ENCODE data around the gene MATR3. TPM values are rescaled to one million over a fixed set of nuclear protein-coding genes. Genes with fewer than 3 reads are reported as not detected.

The MATR3 gene
- total and polyA plus RNA-seq, 4 donors: 38.4 to 111 (median 69.7) TPM

DNA sequence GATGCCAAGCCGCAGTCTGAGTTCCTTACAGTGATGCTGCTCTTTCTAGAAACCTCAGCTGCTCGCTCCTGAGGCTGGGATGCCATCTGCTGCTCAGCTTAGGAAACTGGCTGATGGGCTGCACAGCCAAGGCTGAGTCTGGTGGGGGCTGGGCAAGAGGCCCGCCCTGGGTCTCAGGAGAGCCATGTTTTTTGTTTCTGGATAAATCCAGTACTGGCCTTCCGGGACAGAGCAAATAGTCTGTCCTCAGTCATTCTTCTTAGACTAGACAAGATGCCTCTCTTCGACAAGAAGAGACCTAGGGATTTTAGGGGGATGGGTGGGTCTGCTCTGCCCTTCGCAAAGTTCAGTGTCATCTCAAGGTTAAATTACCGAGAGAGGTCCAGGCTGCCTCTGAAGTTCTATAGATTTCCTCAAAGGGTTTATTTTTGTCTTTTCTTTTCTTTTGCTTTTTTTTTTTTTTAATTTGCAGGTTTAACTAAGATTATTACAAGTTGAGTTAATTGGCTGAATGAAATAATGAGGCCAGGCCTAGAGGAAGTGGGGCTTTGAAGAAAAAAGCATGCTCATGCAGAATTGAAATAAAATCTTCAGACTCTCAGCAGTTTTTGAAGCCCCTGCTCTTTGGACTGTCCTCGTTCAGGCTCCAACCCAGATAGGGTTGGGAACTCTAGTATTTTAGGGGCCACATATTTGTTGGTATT lies 30.6 kb upstream of the MATR3 start:
- no peaks in the 10 kb centered on the region for H3K9me3 ChIP-seq (ENCODE audit: control insufficient read depth in 4 of 4, low read length in 3 of 4)
- H3K4me1 ChIP-seq (ENCODE audit: control insufficient read depth in 4 of 4, insufficient read depth in 4 of 4, low read length in 3 of 4): peaks cover 0 to 2% (median 1%) of the 10 kb centered on the region in 4 donors
- TF ChIP-seq, protein P1, sequence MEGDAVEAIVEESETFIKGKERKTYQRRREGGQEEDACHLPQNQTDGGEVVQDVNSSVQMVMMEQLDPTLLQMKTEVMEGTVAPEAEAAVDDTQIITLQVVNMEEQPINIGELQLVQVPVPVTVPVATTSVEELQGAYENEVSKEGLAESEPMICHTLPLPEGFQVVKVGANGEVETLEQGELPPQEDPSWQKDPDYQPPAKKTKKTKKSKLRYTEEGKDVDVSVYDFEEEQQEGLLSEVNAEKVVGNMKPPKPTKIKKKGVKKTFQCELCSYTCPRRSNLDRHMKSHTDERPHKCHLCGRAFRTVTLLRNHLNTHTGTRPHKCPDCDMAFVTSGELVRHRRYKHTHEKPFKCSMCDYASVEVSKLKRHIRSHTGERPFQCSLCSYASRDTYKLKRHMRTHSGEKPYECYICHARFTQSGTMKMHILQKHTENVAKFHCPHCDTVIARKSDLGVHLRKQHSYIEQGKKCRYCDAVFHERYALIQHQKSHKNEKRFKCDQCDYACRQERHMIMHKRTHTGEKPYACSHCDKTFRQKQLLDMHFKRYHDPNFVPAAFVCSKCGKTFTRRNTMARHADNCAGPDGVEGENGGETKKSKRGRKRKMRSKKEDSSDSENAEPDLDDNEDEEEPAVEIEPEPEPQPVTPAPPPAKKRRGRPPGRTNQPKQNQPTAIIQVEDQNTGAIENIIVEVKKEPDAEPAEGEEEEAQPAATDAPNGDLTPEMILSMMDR (IDR thresholded peaks at IDR 0.05; ENCODE audit: low read depth, low read length, missing input control): peak; percentile 84
- TF ChIP-seq HNF4A (conservative IDR thresholded peaks at IDR 0.05): peak in 1 of 2 donors; percentile 41
- TF ChIP-seq ATF3 (IDR thresholded peaks at IDR 0.05): no peak
- peak in 1 of 2 donors; percentile 50 for TF ChIP-seq RXRA (IDR thresholded peaks at IDR 0.05)
- peak; percentile 99 for TF ChIP-seq RAD21 (IDR thresholded peaks at IDR 0.05)
- no peak for TF ChIP-seq FOXA1 (IDR thresholded peaks at IDR 0.05)
- no peak overlapping the region for H3K27ac ChIP-seq (ENCODE audit: low read depth in 1 of 2, low read length in 2 of 2)
- no peaks in the 10 kb centered on the region for H3K36me3 ChIP-seq (ENCODE audit: control insufficient read depth in 4 of 4, insufficient read depth in 3 of 4, low read depth in 1 of 4, low read length in 3 of 4)
- no peak overlapping the region for H3K4me3 ChIP-seq (ENCODE audit: low read depth in 1 of 3, low read length in 3 of 3)
- H3K27me3 ChIP-seq (ENCODE audit: control insufficient read depth in 4 of 4, insufficient read depth in 4 of 4, low read length in 3 of 4): no peaks in the 10 kb centered on the region
- H3K9ac ChIP-seq (ENCODE audit: low read depth in 1 of 2, low read length in 2 of 2): no peak overlapping the region
- DNase-seq (ENCODE audit: low spot score): peak; percentile 62
- WGBS: 41% methylated on average over 8 of the region's 8 CpGs

- H3K36me3 ChIP-seq (ENCODE audit: control insufficient read depth in 4 of 4, insufficient read depth in 3 of 4, low read depth in 1 of 4, low read length in 3 of 4): no peaks in the 10 kb centered on the region
- H3K27me3 ChIP-seq (ENCODE audit: control insufficient read depth in 4 of 4, insufficient read depth in 4 of 4, low read length in 3 of 4): no peaks in the 10 kb centered on the region
- no peak for DNase-seq (ENCODE audit: low spot score)
- H3K27ac ChIP-seq (ENCODE audit: low read depth in 1 of 2, low read length in 2 of 2): no peak overlapping the region
- no peak for TF ChIP-seq SP1 (IDR thresholded peaks at IDR 0.05)
- no peak for TF ChIP-seq MAX (IDR thresholded peaks at IDR 0.05)
- no peak for TF ChIP-seq FOXA1 (IDR thresholded peaks at IDR 0.05)
- TF ChIP-seq TAF1 (conservative IDR thresholded peaks at IDR 0.05): no peak
- no peak for TF ChIP-seq FOXA2 (IDR thresholded peaks at IDR 0.05)
- TF ChIP-seq HNF4G (IDR thresholded peaks at IDR 0.05): no peak
- TF ChIP-seq GABPA (IDR thresholded peaks at IDR 0.05 in 1 of 2, conservative IDR thresholded peaks at IDR 0.05 in 1 of 2): no peak
- no peak for TF ChIP-seq EGR1 (IDR thresholded peaks at IDR 0.05; ENCODE audit: low read depth in 2 of 2)
- no peak for TF ChIP-seq ATF3 (IDR thresholded peaks at IDR 0.05)
- TF ChIP-seq, protein P1 (IDR thresholded peaks at IDR 0.05; ENCODE audit: low read depth, low read length, missing input control): no peak
- TF ChIP-seq NR2F2 (IDR thresholded peaks at IDR 0.05): no peak
- TF ChIP-seq, protein P2, sequence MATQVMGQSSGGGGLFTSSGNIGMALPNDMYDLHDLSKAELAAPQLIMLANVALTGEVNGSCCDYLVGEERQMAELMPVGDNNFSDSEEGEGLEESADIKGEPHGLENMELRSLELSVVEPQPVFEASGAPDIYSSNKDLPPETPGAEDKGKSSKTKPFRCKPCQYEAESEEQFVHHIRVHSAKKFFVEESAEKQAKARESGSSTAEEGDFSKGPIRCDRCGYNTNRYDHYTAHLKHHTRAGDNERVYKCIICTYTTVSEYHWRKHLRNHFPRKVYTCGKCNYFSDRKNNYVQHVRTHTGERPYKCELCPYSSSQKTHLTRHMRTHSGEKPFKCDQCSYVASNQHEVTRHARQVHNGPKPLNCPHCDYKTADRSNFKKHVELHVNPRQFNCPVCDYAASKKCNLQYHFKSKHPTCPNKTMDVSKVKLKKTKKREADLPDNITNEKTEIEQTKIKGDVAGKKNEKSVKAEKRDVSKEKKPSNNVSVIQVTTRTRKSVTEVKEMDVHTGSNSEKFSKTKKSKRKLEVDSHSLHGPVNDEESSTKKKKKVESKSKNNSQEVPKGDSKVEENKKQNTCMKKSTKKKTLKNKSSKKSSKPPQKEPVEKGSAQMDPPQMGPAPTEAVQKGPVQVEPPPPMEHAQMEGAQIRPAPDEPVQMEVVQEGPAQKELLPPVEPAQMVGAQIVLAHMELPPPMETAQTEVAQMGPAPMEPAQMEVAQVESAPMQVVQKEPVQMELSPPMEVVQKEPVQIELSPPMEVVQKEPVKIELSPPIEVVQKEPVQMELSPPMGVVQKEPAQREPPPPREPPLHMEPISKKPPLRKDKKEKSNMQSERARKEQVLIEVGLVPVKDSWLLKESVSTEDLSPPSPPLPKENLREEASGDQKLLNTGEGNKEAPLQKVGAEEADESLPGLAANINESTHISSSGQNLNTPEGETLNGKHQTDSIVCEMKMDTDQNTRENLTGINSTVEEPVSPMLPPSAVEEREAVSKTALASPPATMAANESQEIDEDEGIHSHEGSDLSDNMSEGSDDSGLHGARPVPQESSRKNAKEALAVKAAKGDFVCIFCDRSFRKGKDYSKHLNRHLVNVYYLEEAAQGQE (IDR thresholded peaks at IDR 0.05): no peak
- TF ChIP-seq JUND (IDR thresholded peaks at IDR 0.05): no peak
- no peak overlapping the region for H3K4me3 ChIP-seq (ENCODE audit: low read depth in 1 of 3, low read length in 3 of 3)
- 82% methylated on average over 1 of the region's 1 CpG for WGBS
- peaks cover 0 to 2% (median 1%) of the 10 kb centered on the region in 4 donors for H3K4me1 ChIP-seq (ENCODE audit: control insufficient read depth in 4 of 4, insufficient read depth in 4 of 4, low read length in 3 of 4)
- H3K9me3 ChIP-seq (ENCODE audit: control insufficient read depth in 4 of 4, low read length in 3 of 4): no peaks in the 10 kb centered on the region
- no peak overlapping the region for H3K9ac ChIP-seq (ENCODE audit: low read depth in 1 of 2, low read length in 2 of 2)
Observed at GRCh38 chr5:139263536-139263935, 30.0 kb upstream of the MATR3 start.

All from liver (tissue), 9 donors.